Immature natural killer cell (primary cell): ENCODE data around the gene RASSF10. TPM values are rescaled to one million over a fixed set of nuclear protein-coding genes. Genes with fewer than 3 reads are reported as not detected.
"Not testable (repeated sequence)": the region's sequence is repeated elsewhere in the genome, so short reads cannot be mapped to it uniquely, and the experiment has no call there.

Source experiments
- DNase-seq, 3 donors: peaks; one replicate each; pipeline ENCODE4 v3.0.0; 2022; ENCODE audit warnings: mixed read lengths in 1 of 3
- H3K27ac Mint-ChIP-seq, 6 donors: one replicate each; pipeline ENCODE4 v1.8.0; 2020; ENCODE audit warnings: mixed read lengths in 6 of 6, mild to moderate bottlenecking in 5 of 6, inconsistent platforms in 4 of 6, moderate library complexity in 3 of 6
- H3K27me3 Mint-ChIP-seq, 3 donors: one replicate each; pipeline ENCODE4 v1.8.0; 2020 to 2021; ENCODE audit warnings: low read depth in 3 of 3, mild to moderate bottlenecking in 3 of 3, mixed read lengths in 3 of 3, moderate library complexity in 3 of 3, inconsistent platforms in 1 of 3
- H3K36me3 Mint-ChIP-seq, 3 donors: one replicate each; pipeline ENCODE4 v1.8.0; 2020; ENCODE audit warnings: mixed read lengths in 3 of 3, inconsistent platforms in 2 of 3, mild to moderate bottlenecking in 2 of 3
- H3K4me1 Mint-ChIP-seq, 2 donors: one replicate each; pipeline ENCODE4 v1.8.0; 2020; ENCODE audit warnings: inconsistent platforms in 2 of 2, mild to moderate bottlenecking in 2 of 2, mixed read lengths in 2 of 2, moderate library complexity in 1 of 2
- H3K4me3 Mint-ChIP-seq, 5 donors: one replicate each; pipeline ENCODE4 v1.8.0; 2020; ENCODE audit warnings: mild to moderate bottlenecking in 5 of 5, mixed read lengths in 5 of 5, inconsistent platforms in 3 of 5, moderate library complexity in 3 of 5
- H3K9me3 Mint-ChIP-seq, 6 donors: one replicate each; pipeline ENCODE4 v1.8.0; 2020; ENCODE audit warnings: mild to moderate bottlenecking in 6 of 6, mixed read lengths in 6 of 6, inconsistent platforms in 4 of 6, moderate library complexity in 3 of 6
- polyA plus RNA-seq, 3 donors: library from polyadenylated mRNA; unstranded; fragments of 300-500 nt; fragmentation: Illumina TruSeq; gene quantifications; one replicate each; pipeline ENCODE4 v1.2.3, GENCODE V29; 2021

Gene RASSF10
- polyA plus RNA-seq, 3 donors from 2014 or later = not detected

DNA sequence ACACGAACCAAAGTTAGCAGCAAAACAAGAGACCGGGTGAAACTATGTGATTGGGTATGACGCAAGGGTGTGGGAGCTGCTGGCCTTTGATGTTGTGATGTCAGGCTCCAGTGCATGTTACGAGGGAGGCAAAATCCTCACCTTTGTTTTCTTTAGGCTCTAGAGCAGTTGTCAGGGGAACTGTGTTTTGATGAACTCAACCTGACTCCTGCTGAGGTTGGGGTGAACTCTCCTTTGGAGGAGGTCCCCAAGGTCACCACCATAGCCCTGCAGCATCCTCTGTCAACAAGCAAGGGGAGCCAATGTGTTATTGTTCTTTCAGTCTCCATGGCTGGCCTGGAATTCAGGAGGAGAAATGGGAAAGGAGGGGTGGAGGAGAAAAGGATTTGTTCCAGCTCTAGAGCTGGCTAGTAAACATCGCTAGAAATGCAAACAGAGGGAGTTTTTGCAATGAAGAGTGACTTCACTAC lies 33.8 kb downstream of the RASSF10 start:
- H3K27ac Mint-ChIP-seq = no peak overlapping the region
- H3K4me1 Mint-ChIP-seq = no peaks in the 10 kb centered on the region
- H3K9me3 Mint-ChIP-seq = peaks cover 0 to 3% (median 0%) of the 10 kb centered on the region in 6 donors

GRCh38 chr11:13043912-13044628 lies 35.0 kb downstream of the RASSF10 start:
- peaks cover 4 to 20% (median 9%) of the 10 kb centered on the region in 3 donors for H3K27me3 Mint-ChIP-seq
- H3K27ac Mint-ChIP-seq = no peak overlapping the region

More for the DNA sequence above, 33.8 kb downstream of the RASSF10 start:
- Mint-ChIP-seq H3K36me3 (no peaks in the 10 kb centered on the region), H3K27me3 (peaks cover 4 to 19% (median 13%) of the 10 kb centered on the region in 3 donors), H3K4me3 (no peak overlapping the region)
- DNase-seq = no peak

GRCh38 chr11:13045089-13045488 lies 36.0 kb downstream of the RASSF10 start:
- not testable (repeated sequence) for H3K27ac Mint-ChIP-seq, H3K36me3 Mint-ChIP-seq, H3K4me3 Mint-ChIP-seq, DNase-seq, H3K9me3 Mint-ChIP-seq, H3K4me1 Mint-ChIP-seq
- peaks cover 4 to 19% (median 5%) of the 10 kb centered on the region in 3 donors for H3K27me3 Mint-ChIP-seq

More at GRCh38 chr11:13043912-13044628, 35.0 kb downstream of the RASSF10 start:
- peaks cover 0 to 4% (median 0%) of the 10 kb centered on the region in 6 donors for H3K9me3 Mint-ChIP-seq
- no peak for DNase-seq
- H3K36me3 Mint-ChIP-seq = no peaks in the 10 kb centered on the region
- no peak overlapping the region for H3K4me3 Mint-ChIP-seq
- H3K4me1 Mint-ChIP-seq = no peaks in the 10 kb centered on the region

DNA sequence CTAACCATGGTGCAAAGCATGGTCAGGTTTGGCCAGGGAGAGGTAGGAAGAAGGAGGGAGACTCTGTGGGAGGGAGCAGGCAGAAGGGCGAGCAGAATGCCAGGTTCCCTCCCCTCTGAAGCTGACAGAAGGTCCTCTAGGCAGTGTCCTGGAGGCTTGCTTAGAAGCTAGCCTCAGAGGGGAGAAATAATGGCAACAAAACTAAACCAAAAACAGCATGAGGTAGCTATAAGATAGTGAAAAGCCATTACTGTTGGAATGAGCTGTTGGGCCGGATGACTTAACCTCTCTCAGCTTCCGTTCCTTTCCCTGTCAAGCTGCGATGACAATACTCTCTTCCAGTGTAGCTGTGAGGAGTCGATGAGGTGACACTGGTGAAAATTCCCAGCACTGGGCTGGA lies 36.6 kb downstream of the RASSF10 start:
- peaks cover 0 to 8% (median 0%) of the 10 kb centered on the region in 6 donors for H3K9me3 Mint-ChIP-seq
- no peak for DNase-seq
- H3K36me3 Mint-ChIP-seq = no peaks in the 10 kb centered on the region
- no peak overlapping the region for H3K4me3 Mint-ChIP-seq
- peaks cover 4 to 19% (median 5%) of the 10 kb centered on the region in 3 donors for H3K27me3 Mint-ChIP-seq
- no peak overlapping the region for H3K27ac Mint-ChIP-seq
- no peaks in the 10 kb centered on the region for H3K4me1 Mint-ChIP-seq

DNA sequence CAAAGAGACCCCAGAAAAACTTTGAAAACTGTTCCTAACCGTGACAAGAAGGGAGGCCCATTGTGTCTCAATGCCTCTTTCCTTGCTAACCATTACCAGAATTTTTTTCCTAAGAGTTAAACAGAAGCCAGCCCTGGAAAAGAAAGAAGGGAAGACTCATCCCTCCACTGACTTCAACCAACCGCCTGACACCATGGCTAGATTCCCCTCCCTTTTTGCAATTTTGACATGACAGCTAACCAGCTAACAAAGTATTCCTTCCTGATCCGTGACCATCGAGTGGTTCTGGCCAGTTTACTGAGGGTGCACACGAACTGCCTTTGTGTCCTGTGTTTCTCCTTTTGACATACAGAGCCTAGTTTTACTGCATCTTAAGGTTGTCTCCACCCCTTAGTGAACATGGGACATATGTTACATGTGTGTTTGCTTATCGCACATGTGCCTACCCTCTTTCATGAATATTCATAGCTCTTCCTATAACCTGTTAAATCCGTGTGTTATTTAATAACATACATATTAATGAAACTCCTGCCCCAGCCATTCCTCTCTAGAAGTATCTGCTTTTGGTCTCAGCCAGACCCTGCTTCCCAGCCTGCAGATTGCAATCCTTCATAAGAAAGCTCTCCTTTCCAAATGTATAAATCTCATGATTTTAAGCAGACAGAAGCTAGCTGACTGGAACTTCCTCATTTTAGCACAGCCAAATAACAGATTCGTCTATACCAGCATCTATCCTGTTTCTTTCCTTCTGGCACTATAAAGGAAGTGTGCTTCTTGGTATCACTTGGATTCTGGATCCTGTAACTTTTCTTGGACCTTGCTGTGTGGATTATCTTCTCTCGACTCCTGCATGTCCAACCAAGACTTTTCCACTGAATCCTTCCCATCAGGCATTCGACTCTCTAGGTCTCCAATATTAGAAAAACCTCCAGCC lies 37.8 kb downstream of the RASSF10 start:
- no peak overlapping the region for H3K27ac Mint-ChIP-seq
- no peaks in the 10 kb centered on the region for H3K4me1 Mint-ChIP-seq
- peaks cover 0 to 16% (median 4%) of the 10 kb centered on the region in 3 donors for H3K27me3 Mint-ChIP-seq
- H3K9me3 Mint-ChIP-seq = peaks cover 0 to 8% (median 0%) of the 10 kb centered on the region in 6 donors
- no peaks in the 10 kb centered on the region for H3K36me3 Mint-ChIP-seq
- no peak overlapping the region for H3K4me3 Mint-ChIP-seq
- DNase-seq = no peak

DNA sequence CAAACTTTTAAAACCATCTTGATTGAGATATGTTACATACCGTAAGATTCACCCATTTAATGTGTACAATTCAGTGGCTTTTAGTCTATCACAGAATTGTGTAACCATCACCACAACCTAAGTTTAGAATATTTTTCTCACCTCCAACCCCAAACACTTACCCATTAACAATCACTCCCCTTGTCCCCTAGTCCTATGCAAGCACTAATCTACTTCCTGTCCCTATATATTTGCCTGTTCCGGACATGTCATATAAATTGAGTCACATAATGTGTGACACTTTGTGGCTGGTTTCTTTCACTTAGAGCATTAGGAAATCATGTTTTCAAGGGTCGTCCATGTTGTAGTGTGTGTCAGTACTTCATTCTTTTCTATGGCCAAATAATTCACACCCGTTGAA lies 38.8 kb downstream of the RASSF10 start:
- Mint-ChIP-seq H3K4me3 (peak overlapping the region in 1 of 5 donors; percentile 39), H3K4me1 (peaks cover 0 to under 1% of the 10 kb centered on the region in 2 donors), H3K27me3 (peaks cover 7 to 24% (median 10%) of the 10 kb centered on the region in 3 donors), H3K27ac (no peak overlapping the region), H3K9me3 (peaks cover 0 to 8% (median 0%) of the 10 kb centered on the region in 6 donors), H3K36me3 (peaks cover 0 to 3% (median 0%) of the 10 kb centered on the region in 3 donors)
- peak; percentile 21 to 36 (median 29) for DNase-seq

DNA sequence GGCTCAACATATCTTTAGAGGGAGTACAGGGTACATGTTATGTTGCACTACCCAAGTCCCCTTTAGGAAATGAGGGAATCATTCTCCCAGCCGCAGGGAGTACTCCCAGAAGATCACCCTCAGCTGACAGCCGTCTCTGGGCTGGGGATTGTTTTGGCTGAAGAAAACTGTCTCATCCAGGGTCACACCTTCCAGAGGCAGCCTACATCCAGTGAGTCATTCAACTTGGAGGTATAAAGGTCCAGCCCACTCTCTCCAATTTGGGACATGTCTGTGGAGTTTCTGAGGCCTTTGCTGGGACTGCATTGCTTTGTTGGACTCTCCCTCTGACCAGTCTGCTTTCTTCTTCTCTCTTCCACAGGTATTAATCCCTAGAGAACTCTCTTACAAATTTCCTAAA lies 42.1 kb downstream of the RASSF10 start:
- DNase-seq = no peak

GRCh38 chr11:13052130-13052571 lies 43.0 kb downstream of the RASSF10 start:
- no peak overlapping the region for H3K4me3 Mint-ChIP-seq
- peaks cover 14 to 30% (median 14%) of the 10 kb centered on the region in 3 donors for H3K27me3 Mint-ChIP-seq
- no peak overlapping the region for H3K27ac Mint-ChIP-seq
- peaks cover 0 to 7% (median 0%) of the 10 kb centered on the region in 3 donors for H3K36me3 Mint-ChIP-seq
- H3K9me3 Mint-ChIP-seq = peaks cover 0 to 11% (median 0%) of the 10 kb centered on the region in 6 donors
- DNase-seq = no peak
- peaks cover 21 to 38% of the 10 kb centered on the region in 2 donors for H3K4me1 Mint-ChIP-seq

More for the DNA sequence above, 42.1 kb downstream of the RASSF10 start:
- Mint-ChIP-seq H3K27ac (no peak overlapping the region), H3K4me3 (no peak overlapping the region), H3K27me3 (peaks cover 13 to 25% (median 14%) of the 10 kb centered on the region in 3 donors), H3K4me1 (peaks cover 20 to 31% of the 10 kb centered on the region in 2 donors), H3K36me3 (peaks cover 0 to 7% (median 0%) of the 10 kb centered on the region in 3 donors), H3K9me3 (peaks cover 0 to 8% (median 0%) of the 10 kb centered on the region in 6 donors)

GRCh38 chr11:13053255-13053917 lies 44.3 kb downstream of the RASSF10 start:
- Mint-ChIP-seq H3K36me3 (peaks cover 0 to 7% (median 0%) of the 10 kb centered on the region in 3 donors), H3K4me3 (no peak overlapping the region), H3K27me3 (peaks cover 16 to 27% (median 16%) of the 10 kb centered on the region in 3 donors), H3K4me1 (peaks cover 21 to 38% of the 10 kb centered on the region in 2 donors), H3K27ac (no peak overlapping the region), H3K9me3 (peaks cover 0 to 8% (median 0%) of the 10 kb centered on the region in 6 donors)
- DNase-seq = no peak

- Mint-ChIP-seq H3K4me1 (peaks cover 21 to 38% of the 10 kb centered on the region in 2 donors), H3K4me3 (no peak overlapping the region), H3K9me3 (peaks cover 0 to 8% (median 0%) of the 10 kb centered on the region in 6 donors), H3K36me3 (peaks cover 0 to 7% (median 0%) of the 10 kb centered on the region in 3 donors), H3K27ac (no peak overlapping the region), H3K27me3 (peaks cover 19 to 27% (median 19%) of the 10 kb centered on the region in 3 donors)
- DNase-seq = no peak
These were observed 45.2 kb downstream of the RASSF10 start for GRCh38 chr11:13054278-13054677.

GRCh38 chr11:13055200-13055599 lies 46.1 kb downstream of the RASSF10 start:
- Mint-ChIP-seq H3K4me3 (peak overlapping the region in 4 of 5 donors; percentile 8 to 61 (median 29)), H3K36me3 (peaks cover 0 to 7% (median 0%) of the 10 kb centered on the region in 3 donors), H3K27me3 (peaks cover 19 to 20% (median 19%) of the 10 kb centered on the region in 3 donors), H3K9me3 (peaks cover 0 to 6% (median 0%) of the 10 kb centered on the region in 6 donors), H3K4me1 (peaks cover 21 to 38% of the 10 kb centered on the region in 2 donors), H3K27ac (no peak overlapping the region)
- peak; percentile 58 to 71 (median 64) for DNase-seq

DNA sequence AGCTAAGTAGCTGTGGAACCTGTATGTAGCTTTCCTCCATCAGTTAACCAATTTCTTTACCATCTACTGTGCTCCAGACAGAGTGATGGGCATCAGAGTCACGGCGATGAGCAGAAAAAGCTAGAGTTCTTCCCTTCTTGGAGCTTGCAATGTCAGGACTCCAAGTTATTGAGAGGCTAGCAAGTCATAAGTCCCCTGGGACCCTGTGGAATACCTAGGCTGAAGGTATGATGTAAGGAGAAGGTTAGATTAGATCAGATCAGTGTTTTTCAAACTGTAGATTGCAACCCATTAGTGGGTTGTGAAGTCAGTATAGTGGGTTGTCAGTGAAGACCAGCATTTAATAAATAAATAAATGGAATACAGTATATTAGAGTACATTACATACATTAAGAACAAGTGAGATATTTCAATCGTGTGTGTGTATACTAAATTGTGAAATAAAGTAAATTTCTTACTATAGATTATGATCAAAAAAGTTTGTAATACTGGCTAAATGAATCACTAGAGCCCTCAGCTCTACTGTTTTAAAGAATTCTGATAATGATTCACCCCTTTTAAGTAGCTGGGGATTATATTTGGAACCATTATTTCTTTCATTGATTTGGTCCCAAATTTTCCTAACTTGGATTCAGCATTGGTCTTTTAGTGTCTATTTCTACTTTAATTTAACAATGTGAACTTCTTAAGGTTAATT lies 52.3 kb downstream of the RASSF10 start:
- no peak overlapping the region for H3K4me3 Mint-ChIP-seq
- H3K4me1 Mint-ChIP-seq = peaks cover 1 to 5% of the 10 kb centered on the region in 2 donors
- no peak overlapping the region for H3K27ac Mint-ChIP-seq
- H3K27me3 Mint-ChIP-seq = peaks cover 7 to 15% (median 13%) of the 10 kb centered on the region in 3 donors
- no peaks in the 10 kb centered on the region for H3K36me3 Mint-ChIP-seq
- peaks cover 0 to 6% (median 0%) of the 10 kb centered on the region in 6 donors for H3K9me3 Mint-ChIP-seq
- no peak for DNase-seq
